ENCODE results near the gene WNT3A. TPM values are rescaled to one million over a fixed set of nuclear protein-coding genes. Genes with fewer than 3 reads are reported as not detected.
A peak's percentile ranks its signal among the peaks of the same experiment; 100 is the strongest.

WNT3A gene
- total RNA-seq, 1 experiment from 2014 or later: 1.0 TPM

- DNase-seq: no peak
- H3K9me2 ChIP-seq (replicated peaks; ENCODE audit: low read length): no peaks in the 10 kb centered on the region
- no peak overlapping the region for H3K9ac ChIP-seq (ENCODE audit: low read length)
- no peak overlapping the region for H3K4me2 ChIP-seq (ENCODE audit: low read length)
- H3K36me3 ChIP-seq (ENCODE audit: low read depth, low read length): peaks cover 69% of the 10 kb centered on the region
- H3F3A ChIP-seq (ENCODE audit: low read length, unreplicated experiment): peaks cover 14% of the 10 kb centered on the region
- TF ChIP-seq EZH2 (IDR thresholded peaks at IDR 0.05; ENCODE audit: low read length, unreplicated experiment) (no peak), CTCF (conservative IDR thresholded peaks at IDR 0.05; ENCODE audit: low read depth, low read length) (no peak), EZH2phosphoT487 (IDR thresholded peaks at IDR 0.05; ENCODE audit: borderline replicate concordance, low read length) (no peak)
- no peak overlapping the region for H2AFZ ChIP-seq (ENCODE audit: low read length)
- no peak for ATAC-seq
- H3K4me1 ChIP-seq (ENCODE audit: insufficient read depth, low read length): peaks cover 17% of the 10 kb centered on the region
- no TSS peak for BruUV-seq (replicated peaks)
- no peaks in the 10 kb centered on the region for H3K27me3 ChIP-seq (ENCODE audit: low read length)
- intact Hi-C loops (cut with micrococcal nuclease): no loop called here
- H3K79me2 ChIP-seq (ENCODE audit: low read length): peaks cover 97% of the 10 kb centered on the region
- no peak overlapping the region for H3K27ac ChIP-seq (ENCODE audit: low read length)
- POLR2A ChIA-PET (ENCODE audit: unreplicated experiment): no interaction called here
- CTCF ChIA-PET: no interaction called here
- no peaks in the 10 kb centered on the region for H3K9me3 ChIP-seq (ENCODE audit: low read length)
- peaks cover 83% of the 10 kb centered on the region for H4K20me1 ChIP-seq (ENCODE audit: low read length)
- H3K4me3 ChIP-seq (ENCODE audit: low read length): no peak overlapping the region
Measured at GRCh38 chr1:228097333-228098081, 90.7 kb downstream of the WNT3A start.

- Histone ChIP-seq H3K4me1 (ENCODE audit: insufficient read depth, low read length) (peaks cover 10% of the 10 kb centered on the region), H2AFZ (ENCODE audit: low read length) (no peak overlapping the region), H3K4me2 (ENCODE audit: low read length) (no peak overlapping the region), H3K36me3 (ENCODE audit: low read depth, low read length) (peaks cover 59% of the 10 kb centered on the region), H3K9me2 (replicated peaks; ENCODE audit: low read length) (no peaks in the 10 kb centered on the region), H3K79me2 (ENCODE audit: low read length) (peaks cover 89% of the 10 kb centered on the region), H4K20me1 (ENCODE audit: low read length) (peaks cover 73% of the 10 kb centered on the region), H3K27ac (ENCODE audit: low read length) (no peak overlapping the region), H3K9ac (ENCODE audit: low read length) (no peak overlapping the region), H3K9me3 (ENCODE audit: low read length) (no peaks in the 10 kb centered on the region), H3F3A (ENCODE audit: low read length, unreplicated experiment) (peaks cover 14% of the 10 kb centered on the region), H3K27me3 (ENCODE audit: low read length) (no peaks in the 10 kb centered on the region), H3K4me3 (ENCODE audit: low read length) (no peak overlapping the region)
- BruUV-seq (replicated peaks): TSS peak; percentile 65
- POLR2A ChIA-PET (ENCODE audit: unreplicated experiment): no interaction called here
- CTCF ChIA-PET: interaction anchor here (2.0 kb wide), 1 partner anchor 99 kb away, joined by 4 read pairs; no protein-coding TSS in a partner anchor
- DNase-seq (no peak), ATAC-seq (no peak)
- TF ChIP-seq CTCF (conservative IDR thresholded peaks at IDR 0.05; ENCODE audit: low read depth, low read length): no peak
- TF ChIP-seq EZH2phosphoT487 (IDR thresholded peaks at IDR 0.05; ENCODE audit: borderline replicate concordance, low read length): no peak
- no peak for TF ChIP-seq EZH2 (IDR thresholded peaks at IDR 0.05; ENCODE audit: low read length, unreplicated experiment)
- intact Hi-C loops (cut with micrococcal nuclease): no loop called here
Measured at GRCh38 chr1:228098323-228098931, 91.6 kb downstream of the WNT3A start.

GRCh38 chr1:228099331-228099732, 92.5 kb downstream of the WNT3A start:
- ATAC-seq (no peak), DNase-seq (no peak)
- Histone ChIP-seq H3K27ac (ENCODE audit: low read length) (no peak overlapping the region), H3K4me1 (ENCODE audit: insufficient read depth, low read length) (peaks cover 19% of the 10 kb centered on the region), H2AFZ (ENCODE audit: low read length) (no peak overlapping the region), H3F3A (ENCODE audit: low read length, unreplicated experiment) (peaks cover 14% of the 10 kb centered on the region), H3K9me3 (ENCODE audit: low read length) (no peaks in the 10 kb centered on the region), H4K20me1 (ENCODE audit: low read length) (peaks cover 64% of the 10 kb centered on the region), H3K9me2 (replicated peaks; ENCODE audit: low read length) (no peaks in the 10 kb centered on the region), H3K36me3 (ENCODE audit: low read depth, low read length) (peaks cover 54% of the 10 kb centered on the region), H3K4me2 (ENCODE audit: low read length) (no peak overlapping the region), H3K9ac (ENCODE audit: low read length) (no peak overlapping the region), H3K4me3 (ENCODE audit: low read length) (no peak overlapping the region), H3K27me3 (ENCODE audit: low read length) (no peaks in the 10 kb centered on the region), H3K79me2 (ENCODE audit: low read length) (peaks cover 85% of the 10 kb centered on the region)
- intact Hi-C loops (cut with micrococcal nuclease): no loop called here
- CTCF ChIA-PET: interaction anchor here (0.5 to 2.0 kb wide), 2 partner anchors 74 to 100 kb away, joined by 3 to 4 read pairs; no protein-coding TSS in a partner anchor
- POLR2A ChIA-PET (ENCODE audit: unreplicated experiment): interaction anchor here (0.6 kb wide), 1 partner anchor 14 kb away, joined by 6 read pairs; no protein-coding TSS in a partner anchor
- TF ChIP-seq EZH2 (IDR thresholded peaks at IDR 0.05; ENCODE audit: low read length, unreplicated experiment) (no peak), CTCF (conservative IDR thresholded peaks at IDR 0.05; ENCODE audit: low read depth, low read length) (no peak), EZH2phosphoT487 (IDR thresholded peaks at IDR 0.05; ENCODE audit: borderline replicate concordance, low read length) (no peak)
- BruUV-seq (replicated peaks): no TSS peak

Measured in PC-3 (cell line).